Glutamatergic neuron (in vitro differentiated cells): ENCODE measurements around the gene B3GALT6. TPM values are rescaled to one million over a fixed set of nuclear protein-coding genes. Genes with fewer than 3 reads are reported as not detected.

Experiments used
- DNase-seq: peaks from one replicate; pipeline ENCODE4 v3.0.0; 2022
- H3K27ac Mint-ChIP-seq: one replicate; pipeline ENCODE4 v1.8.0; 2020; ENCODE audit warnings: mild to moderate bottlenecking, mixed read lengths, inconsistent platforms; ENCODE audit not compliant: unreplicated experiment
- H3K27me3 Mint-ChIP-seq: one replicate; pipeline ENCODE4 v1.8.0; 2020; ENCODE audit warnings: mild to moderate bottlenecking, moderate library complexity, mixed read lengths, inconsistent platforms; ENCODE audit not compliant: unreplicated experiment
- H3K36me3 Mint-ChIP-seq: one replicate; pipeline ENCODE4 v1.8.0; 2020; ENCODE audit warnings: mild to moderate bottlenecking, mixed read lengths, inconsistent platforms; ENCODE audit not compliant: unreplicated experiment
- H3K4me1 Mint-ChIP-seq: one replicate; pipeline ENCODE4 v1.8.0; 2020; ENCODE audit warnings: mild to moderate bottlenecking, low read depth, mixed read lengths, inconsistent platforms; ENCODE audit not compliant: unreplicated experiment
- H3K4me3 Mint-ChIP-seq: one replicate; pipeline ENCODE4 v1.8.0; 2020; ENCODE audit warnings: mild to moderate bottlenecking, mixed read lengths, inconsistent platforms; ENCODE audit not compliant: unreplicated experiment
- H3K9me3 Mint-ChIP-seq: one replicate; pipeline ENCODE4 v1.8.0; 2020; ENCODE audit warnings: mild to moderate bottlenecking, moderate library complexity, mixed read lengths, inconsistent platforms; ENCODE audit not compliant: unreplicated experiment
- total RNA-seq: library from RNA; stranded (reverse); fragmentation: NEBNext Ultra II Directional; extraction: Animal tissue kit (Norgen Biotek cat#: 25700); gene quantifications from one replicate; pipeline ENCODE4 v1.2.1, GENCODE V29; 2021; ENCODE audit not compliant: unreplicated experiment
- TF ChIP-seq, protein P1 (sequence below): fragments of 200-600 bp; sonication (generic); IDR thresholded peaks from one replicate; pipeline ENCODE4 v1.5.0; 2021; ENCODE audit not compliant: partially characterized antibody, unreplicated experiment

B3GALT6 gene
- total RNA-seq, 1 donor from 2014 or later, result 30.0 TPM

DNA sequence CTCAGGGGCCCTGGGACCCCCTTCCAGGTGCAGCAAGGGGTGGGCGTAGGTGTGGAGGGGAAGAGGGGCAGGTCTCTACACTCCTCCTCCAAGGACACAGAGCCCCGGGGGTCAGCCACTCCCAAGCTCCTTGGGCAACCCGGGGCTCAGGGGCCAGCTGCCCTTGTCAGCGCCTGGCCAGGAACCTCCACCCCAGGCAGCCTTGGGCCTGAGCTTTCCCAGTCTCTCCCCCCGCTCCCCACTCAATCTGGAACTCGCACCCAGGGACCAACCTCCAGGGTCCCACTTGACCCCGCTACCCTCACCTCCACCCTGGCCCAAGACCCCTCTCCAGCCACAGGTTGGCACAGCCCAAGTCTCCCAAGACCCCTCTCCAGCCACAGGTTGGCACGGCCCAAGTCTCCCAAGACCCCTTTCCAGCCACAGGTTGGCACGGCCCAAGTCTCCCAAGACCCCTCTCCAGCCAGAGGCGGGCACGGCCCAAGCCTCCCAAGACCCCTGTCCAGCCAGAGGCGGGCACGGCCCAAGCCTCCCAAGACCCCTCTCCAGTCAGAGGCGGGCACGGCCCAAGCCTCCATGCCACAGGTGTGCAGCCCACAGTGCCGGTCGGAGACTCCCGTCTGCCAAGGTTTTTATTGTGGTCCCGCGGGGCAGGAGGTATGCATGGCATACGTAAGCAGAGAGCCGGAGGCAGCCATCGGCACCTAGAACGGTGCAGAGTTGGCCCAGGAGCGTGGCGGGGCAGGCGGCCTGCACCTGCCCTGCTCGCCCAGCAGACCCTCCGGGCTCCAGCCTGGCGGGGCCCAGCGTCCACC lies 21.1 kb upstream of the B3GALT6 start:
- peaks cover 5% of the 10 kb centered on the region for H3K9me3 Mint-ChIP-seq
- H3K4me3 Mint-ChIP-seq, result no peak overlapping the region
- H3K4me1 Mint-ChIP-seq, result peaks cover 10% of the 10 kb centered on the region
- TF ChIP-seq, protein P1, sequence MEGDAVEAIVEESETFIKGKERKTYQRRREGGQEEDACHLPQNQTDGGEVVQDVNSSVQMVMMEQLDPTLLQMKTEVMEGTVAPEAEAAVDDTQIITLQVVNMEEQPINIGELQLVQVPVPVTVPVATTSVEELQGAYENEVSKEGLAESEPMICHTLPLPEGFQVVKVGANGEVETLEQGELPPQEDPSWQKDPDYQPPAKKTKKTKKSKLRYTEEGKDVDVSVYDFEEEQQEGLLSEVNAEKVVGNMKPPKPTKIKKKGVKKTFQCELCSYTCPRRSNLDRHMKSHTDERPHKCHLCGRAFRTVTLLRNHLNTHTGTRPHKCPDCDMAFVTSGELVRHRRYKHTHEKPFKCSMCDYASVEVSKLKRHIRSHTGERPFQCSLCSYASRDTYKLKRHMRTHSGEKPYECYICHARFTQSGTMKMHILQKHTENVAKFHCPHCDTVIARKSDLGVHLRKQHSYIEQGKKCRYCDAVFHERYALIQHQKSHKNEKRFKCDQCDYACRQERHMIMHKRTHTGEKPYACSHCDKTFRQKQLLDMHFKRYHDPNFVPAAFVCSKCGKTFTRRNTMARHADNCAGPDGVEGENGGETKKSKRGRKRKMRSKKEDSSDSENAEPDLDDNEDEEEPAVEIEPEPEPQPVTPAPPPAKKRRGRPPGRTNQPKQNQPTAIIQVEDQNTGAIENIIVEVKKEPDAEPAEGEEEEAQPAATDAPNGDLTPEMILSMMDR, result no peak
- DNase-seq, result peak; percentile 17
- no peaks in the 10 kb centered on the region for H3K36me3 Mint-ChIP-seq
- H3K27me3 Mint-ChIP-seq, result peaks cover 7% of the 10 kb centered on the region
- H3K27ac Mint-ChIP-seq, result no peak overlapping the region

DNA sequence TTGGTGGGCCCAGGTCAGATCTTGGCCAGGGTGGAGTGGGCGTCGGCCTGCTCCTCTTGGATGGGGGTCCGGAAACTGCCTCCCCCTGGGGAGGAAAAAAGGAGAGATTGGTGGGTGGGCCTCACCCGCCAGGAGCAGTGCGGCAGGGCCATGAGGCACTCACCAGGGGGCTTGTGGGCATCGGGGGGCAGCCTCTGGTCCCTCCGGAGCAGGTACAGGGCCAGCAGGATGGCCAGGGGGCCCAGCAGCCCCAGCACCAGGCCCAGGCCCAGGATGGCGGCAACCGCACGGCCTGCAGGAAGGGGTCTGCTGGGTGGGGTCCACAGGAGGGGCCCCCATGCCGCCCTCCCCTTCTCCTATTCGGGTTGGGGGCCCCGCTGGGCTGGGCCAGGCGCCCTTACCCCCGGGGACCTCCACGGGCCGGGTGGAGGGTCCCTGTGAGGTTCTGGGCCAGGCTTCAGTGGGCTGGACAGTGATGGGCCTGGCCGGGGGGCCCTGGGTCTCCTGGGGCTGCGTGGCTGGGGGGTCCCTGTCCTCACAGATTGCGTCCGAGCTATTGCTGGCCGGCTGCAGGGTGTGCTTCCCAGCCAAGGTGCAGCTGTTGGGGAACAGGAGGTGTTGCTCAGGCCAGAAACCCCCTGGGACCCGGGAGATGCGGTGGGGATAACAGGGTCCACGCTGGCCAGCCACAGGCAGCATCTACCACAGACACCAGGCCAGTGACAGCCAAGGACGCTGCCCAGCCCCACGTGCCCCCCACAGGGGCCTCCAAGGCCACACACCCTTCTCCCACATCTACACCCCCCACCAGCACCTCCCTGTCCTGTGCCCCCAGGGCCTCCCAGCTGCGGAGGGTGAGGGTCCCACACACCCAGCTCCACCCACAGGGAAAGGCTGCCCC lies 20.2 kb upstream of the B3GALT6 start:
- H3K4me3 Mint-ChIP-seq, result no peak overlapping the region
- peak; percentile 51 for DNase-seq
- H3K27ac Mint-ChIP-seq, result no peak overlapping the region
- H3K36me3 Mint-ChIP-seq, result no peaks in the 10 kb centered on the region
- TF ChIP-seq, protein P1, result no peak
- H3K27me3 Mint-ChIP-seq, result peaks cover 10% of the 10 kb centered on the region
- H3K9me3 Mint-ChIP-seq, result peaks cover 8% of the 10 kb centered on the region
- H3K4me1 Mint-ChIP-seq, result peaks cover 10% of the 10 kb centered on the region

DNA sequence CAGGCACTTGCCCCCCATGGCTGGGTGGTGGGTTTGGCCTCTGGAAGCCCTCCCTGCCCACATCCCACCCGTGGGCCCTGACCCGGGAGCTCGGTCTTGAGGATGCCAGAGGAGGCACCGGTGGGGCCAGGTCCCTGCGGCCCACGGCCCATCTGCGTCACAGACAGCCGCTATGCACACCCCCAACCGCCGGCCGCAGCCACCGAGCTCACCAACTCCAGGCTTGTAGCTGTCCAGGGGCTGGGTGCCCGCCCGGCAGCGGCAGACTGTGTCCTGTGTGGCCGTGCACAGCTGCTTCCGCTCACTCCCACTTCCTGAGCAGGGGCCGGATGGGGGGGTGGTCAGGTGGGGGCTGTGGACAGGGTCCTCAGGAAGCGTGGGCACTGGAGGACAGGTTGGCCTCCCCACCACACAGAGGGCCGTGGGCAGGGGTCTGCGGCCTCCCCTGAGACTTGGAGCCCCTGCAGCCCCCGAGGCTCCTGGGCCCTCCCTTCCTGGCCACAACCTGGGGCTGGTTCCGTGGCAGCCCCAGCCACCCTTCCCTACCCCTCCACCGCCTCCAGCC lies 19.2 kb upstream of the B3GALT6 start:
- H3K36me3 Mint-ChIP-seq, result no peaks in the 10 kb centered on the region
- peaks cover 6% of the 10 kb centered on the region for H3K9me3 Mint-ChIP-seq
- H3K4me3 Mint-ChIP-seq, result no peak overlapping the region
- peak; percentile 32 for DNase-seq
- H3K27ac Mint-ChIP-seq, result no peak overlapping the region
- TF ChIP-seq, protein P1, result no peak
- H3K4me1 Mint-ChIP-seq, result peaks cover 10% of the 10 kb centered on the region
- peaks cover 10% of the 10 kb centered on the region for H3K27me3 Mint-ChIP-seq

DNA sequence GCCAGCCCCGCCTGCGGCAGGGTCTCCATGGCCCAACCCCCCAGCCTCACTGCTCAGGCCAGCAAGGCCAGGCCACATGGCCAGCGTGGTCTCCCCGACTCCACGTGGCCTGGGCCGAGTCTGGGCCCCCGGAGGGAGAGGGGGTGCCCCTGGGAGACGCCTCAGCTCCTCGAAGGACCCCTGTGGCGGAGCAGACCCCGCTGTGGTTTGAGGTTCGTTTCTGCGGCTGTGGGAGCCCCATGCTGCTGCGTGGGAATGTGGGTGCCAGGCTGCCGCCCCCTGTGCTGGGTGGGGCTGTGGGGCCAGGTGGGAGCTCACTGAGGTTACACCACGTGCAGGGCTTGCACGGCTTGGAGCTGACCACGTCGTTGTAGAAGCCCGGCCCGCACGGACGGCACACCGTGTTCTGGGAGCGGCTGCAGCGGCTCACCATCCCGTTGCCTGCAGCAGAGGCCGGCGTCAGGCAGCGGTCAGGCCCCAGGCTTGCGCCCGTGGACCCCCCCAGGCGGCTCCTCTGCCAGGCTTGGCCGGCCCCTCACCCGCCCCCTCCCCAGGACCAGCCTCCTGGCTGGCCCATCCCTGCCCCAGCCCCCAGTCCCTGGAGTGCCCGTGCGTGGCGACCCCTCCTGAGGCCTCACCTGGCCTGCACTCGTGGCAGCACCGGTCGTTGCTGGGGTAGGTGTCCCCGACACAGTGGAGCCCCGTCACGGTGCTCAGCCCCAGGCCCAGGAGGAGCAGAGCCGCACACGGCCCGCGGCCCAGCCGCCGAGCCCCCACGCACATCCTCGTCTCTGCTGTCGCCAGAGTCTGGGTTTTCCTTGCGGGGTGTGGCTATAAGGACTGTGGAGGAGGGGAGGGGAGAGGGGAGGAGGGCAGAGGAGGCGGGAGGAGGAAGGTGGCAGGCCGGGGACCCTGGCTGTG lies 18.4 kb upstream of the B3GALT6 start, which contains the start of gene TNFRSF4:
Gene TNFRSF4 (minus strand): TSS at position 809 of the 921 bp plus-strand sequence. CDS start 26 bp downstream, at position 783.
- Mint-ChIP-seq H3K9me3 (peaks cover 3% of the 10 kb centered on the region), H3K4me3 (no peak within 1 kb of the TSS), H3K36me3 (no peaks in the 10 kb centered on the region), H3K27me3 (peaks cover 8% of the 10 kb centered on the region), H3K4me1 (peaks cover 6% of the 10 kb centered on the region), H3K27ac (no peak within 1 kb of the TSS)
- DNase-seq, result peak; percentile 18
- TF ChIP-seq, protein P1, result no peak
